ENCODE data around the gene LAMA2.

Gene LAMA2

DNA sequence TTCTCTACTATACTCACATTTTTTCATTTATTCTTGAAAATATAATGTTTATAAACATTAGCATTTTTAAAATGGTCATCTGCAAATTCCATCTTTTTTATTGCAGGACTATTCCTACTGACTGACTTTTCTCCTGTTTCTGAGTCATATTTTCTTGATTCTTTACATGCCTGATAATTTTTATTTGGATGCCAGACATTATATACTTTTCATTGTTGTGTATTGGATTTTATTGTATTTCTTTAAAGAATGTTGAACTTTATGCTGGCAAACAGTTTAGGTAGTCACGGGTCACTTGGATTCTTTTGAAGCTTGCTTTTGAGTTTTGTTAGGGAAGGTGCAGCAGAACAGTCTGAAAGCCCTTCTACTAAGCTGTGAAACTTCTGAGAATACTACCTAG, 423.9 kb downstream of the LAMA2 start:
- no peaks in the 10 kb centered on the region for H3K9me3 Mint-ChIP-seq
- ATAC-seq (no peak), DNase-seq (ENCODE audit: low spot score in 2 of 2) (no peak)
- no peak overlapping the region for H3K27ac Mint-ChIP-seq
- no peak overlapping the region for H3K4me3 Mint-ChIP-seq
- no peaks in the 10 kb centered on the region for H3K36me3 Mint-ChIP-seq
- H3K4me1 Mint-ChIP-seq = no peaks in the 10 kb centered on the region

- no peaks in the 10 kb centered on the region for H3K36me3 Mint-ChIP-seq
- no peak for DNase-seq (ENCODE audit: low spot score in 2 of 2)
- no peaks in the 10 kb centered on the region for H3K9me3 Mint-ChIP-seq
- ATAC-seq = no peak
- H3K4me3 Mint-ChIP-seq = no peak overlapping the region
- no peak overlapping the region for H3K27ac Mint-ChIP-seq
- no peaks in the 10 kb centered on the region for H3K4me1 Mint-ChIP-seq
Observed at GRCh38 chr6:129307845-129308244, 424.9 kb downstream of the LAMA2 start.

DNA sequence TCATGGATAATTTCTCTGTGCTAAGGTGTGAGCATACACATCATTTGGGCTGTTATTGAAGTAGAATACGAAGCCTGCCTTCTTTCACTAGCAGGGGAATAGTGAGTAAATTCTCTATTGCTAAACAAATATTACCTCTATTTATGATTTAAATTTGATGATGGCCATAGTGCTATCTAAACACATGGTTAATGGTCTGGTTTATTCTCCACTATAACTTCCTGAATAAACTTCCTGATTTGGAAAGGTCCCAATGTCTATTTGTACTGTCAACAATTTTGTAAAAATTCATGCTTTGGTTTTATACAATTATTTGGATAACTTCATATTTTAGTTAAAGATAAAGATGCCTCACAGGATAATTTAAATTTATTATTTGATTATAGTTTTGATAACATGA, 426.2 kb downstream of the LAMA2 start:
- DNase-seq (ENCODE audit: low spot score in 2 of 2) = no peak
- Mint-ChIP-seq H3K27ac (no peak overlapping the region), H3K9me3 (no peaks in the 10 kb centered on the region), H3K4me1 (no peaks in the 10 kb centered on the region), H3K36me3 (no peaks in the 10 kb centered on the region), H3K4me3 (no peak overlapping the region)
- ATAC-seq = no peak

DNA sequence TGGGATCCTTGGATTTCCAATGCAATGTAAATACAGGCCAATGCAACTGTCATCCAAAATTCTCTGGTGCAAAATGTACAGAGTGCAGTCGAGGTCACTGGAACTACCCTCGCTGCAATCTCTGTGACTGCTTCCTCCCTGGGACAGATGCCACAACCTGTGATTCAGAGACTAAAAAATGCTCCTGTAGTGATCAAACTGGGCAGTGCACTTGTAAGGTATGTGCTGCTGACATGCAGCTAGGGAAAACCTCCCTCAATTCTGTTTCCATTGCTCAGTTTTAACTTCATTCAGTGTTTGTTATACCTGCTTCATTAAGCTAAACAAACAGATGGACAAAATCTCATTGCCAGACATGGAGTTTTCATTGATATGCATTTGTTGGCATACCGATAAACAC, 429.9 kb downstream of the LAMA2 start:
- no peak for DNase-seq (ENCODE audit: low spot score in 2 of 2)
- H3K4me3 Mint-ChIP-seq = no peak overlapping the region
- ATAC-seq = no peak
- no peaks in the 10 kb centered on the region for H3K36me3 Mint-ChIP-seq
- H3K27ac Mint-ChIP-seq = no peak overlapping the region
- no peaks in the 10 kb centered on the region for H3K4me1 Mint-ChIP-seq
- H3K9me3 Mint-ChIP-seq = no peaks in the 10 kb centered on the region

DNA sequence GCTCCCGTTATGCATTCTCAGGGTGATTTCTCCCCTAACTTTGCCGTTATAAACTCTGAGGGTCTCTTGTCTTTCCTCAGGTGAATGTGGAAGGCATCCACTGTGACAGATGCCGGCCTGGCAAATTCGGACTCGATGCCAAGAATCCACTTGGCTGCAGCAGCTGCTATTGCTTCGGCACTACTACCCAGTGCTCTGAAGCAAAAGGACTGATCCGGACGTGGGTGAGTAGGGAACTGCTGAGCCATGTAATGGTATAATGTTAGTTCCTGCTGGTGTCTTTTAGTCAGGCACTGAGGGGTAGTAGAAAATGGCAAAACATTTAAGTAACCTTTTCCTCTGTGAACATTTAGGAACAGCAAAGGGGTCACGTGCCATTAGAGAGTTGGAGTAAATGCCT, 431.6 kb downstream of the LAMA2 start:
- no peak for DNase-seq (ENCODE audit: low spot score in 2 of 2)
- no peak overlapping the region for H3K4me3 Mint-ChIP-seq
- no peak for ATAC-seq

DNA sequence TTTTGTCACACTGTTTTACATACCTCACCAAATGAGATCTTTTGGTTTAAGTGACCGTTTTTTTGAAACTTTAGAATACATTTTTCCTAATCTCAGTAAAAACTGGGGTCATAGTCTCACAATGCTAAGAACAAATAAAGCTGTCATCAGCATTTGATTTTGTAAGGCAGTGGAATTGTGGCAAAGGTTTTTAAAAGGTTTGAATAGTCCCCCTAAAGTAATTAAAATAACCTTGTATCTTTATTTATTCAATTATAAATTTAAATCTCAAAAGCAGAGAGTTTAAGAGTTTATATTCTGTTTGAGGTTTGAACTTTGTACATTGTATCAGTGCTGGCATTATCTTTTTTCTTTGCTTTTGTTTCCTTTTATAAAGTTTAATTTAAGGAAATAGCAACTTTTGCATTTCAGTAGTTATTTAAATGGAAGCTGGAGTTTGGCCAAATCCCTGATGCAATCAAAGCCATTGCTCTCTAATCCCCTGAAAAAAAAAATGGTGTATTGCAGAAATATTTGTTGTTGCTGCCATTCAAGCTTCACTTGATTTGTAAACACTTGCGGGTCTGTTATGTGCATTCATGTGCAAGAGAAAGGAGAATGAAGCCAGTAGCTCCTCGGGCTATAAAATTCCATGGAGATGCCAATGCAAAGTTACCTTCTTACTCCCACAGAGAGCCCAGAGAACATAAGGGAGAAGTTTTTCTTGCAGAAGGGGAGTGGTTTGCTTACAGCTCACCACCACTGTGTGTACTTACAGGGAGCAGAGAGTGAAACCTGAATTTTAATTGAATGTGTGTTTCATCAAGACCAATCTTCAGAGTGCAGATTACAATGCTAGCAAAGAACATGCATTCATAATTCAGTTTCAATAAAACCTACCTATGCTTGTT, 435.2 kb downstream of the LAMA2 start:
- Mint-ChIP-seq H3K36me3 (no peaks in the 10 kb centered on the region), H3K4me3 (no peak overlapping the region), H3K4me1 (no peaks in the 10 kb centered on the region)

More for the DNA sequence above, 431.6 kb downstream of the LAMA2 start:
- Mint-ChIP-seq H3K36me3 (no peaks in the 10 kb centered on the region), H3K9me3 (no peaks in the 10 kb centered on the region), H3K4me1 (no peaks in the 10 kb centered on the region), H3K27ac (no peak overlapping the region)

GRCh38 chr6:129320892-129321291, 438.0 kb downstream of the LAMA2 start:
- no peak overlapping the region for H3K27ac Mint-ChIP-seq
- no peaks in the 10 kb centered on the region for H3K9me3 Mint-ChIP-seq
- no peak overlapping the region for H3K4me3 Mint-ChIP-seq
- H3K36me3 Mint-ChIP-seq = no peaks in the 10 kb centered on the region
- ATAC-seq = no peak
- H3K4me1 Mint-ChIP-seq = no peaks in the 10 kb centered on the region
- DNase-seq (ENCODE audit: low spot score in 2 of 2) = no peak

More for the DNA sequence above, 435.2 kb downstream of the LAMA2 start:
- DNase-seq (ENCODE audit: low spot score in 2 of 2) (no peak), ATAC-seq (no peak)
- Mint-ChIP-seq H3K9me3 (no peaks in the 10 kb centered on the region), H3K27ac (no peak overlapping the region)

GRCh38 chr6:129321303-129321702, 438.4 kb downstream of the LAMA2 start:
- Mint-ChIP-seq H3K4me1 (no peaks in the 10 kb centered on the region), H3K4me3 (no peak overlapping the region), H3K27ac (no peak overlapping the region), H3K36me3 (no peaks in the 10 kb centered on the region), H3K9me3 (no peaks in the 10 kb centered on the region)
- ATAC-seq (no peak), DNase-seq (ENCODE audit: low spot score in 2 of 2) (no peak)

- no peaks in the 10 kb centered on the region for H3K4me1 Mint-ChIP-seq
- no peaks in the 10 kb centered on the region for H3K9me3 Mint-ChIP-seq
- H3K4me3 Mint-ChIP-seq = no peak overlapping the region
- ATAC-seq = no peak
- no peak for DNase-seq (ENCODE audit: low spot score in 2 of 2)
- H3K36me3 Mint-ChIP-seq = no peaks in the 10 kb centered on the region
- no peak overlapping the region for H3K27ac Mint-ChIP-seq
Observed at GRCh38 chr6:129324345-129324744, 441.4 kb downstream of the LAMA2 start.

GRCh38 chr6:129329678-129330077, 446.7 kb downstream of the LAMA2 start:
- ATAC-seq = no peak
- Mint-ChIP-seq H3K9me3 (no peaks in the 10 kb centered on the region), H3K4me1 (no peaks in the 10 kb centered on the region), H3K27ac (no peak overlapping the region), H3K4me3 (no peak overlapping the region), H3K36me3 (no peaks in the 10 kb centered on the region)
- no peak for DNase-seq (ENCODE audit: low spot score in 2 of 2)

- no peak overlapping the region for H3K4me3 Mint-ChIP-seq
- H3K9me3 Mint-ChIP-seq = no peaks in the 10 kb centered on the region
- ATAC-seq = no peak
- no peak for DNase-seq (ENCODE audit: low spot score in 2 of 2)
- H3K27ac Mint-ChIP-seq = no peak overlapping the region
- no peaks in the 10 kb centered on the region for H3K4me1 Mint-ChIP-seq
- H3K36me3 Mint-ChIP-seq = no peaks in the 10 kb centered on the region
Observed at GRCh38 chr6:129331450-129332138, 448.7 kb downstream of the LAMA2 start.

DNA sequence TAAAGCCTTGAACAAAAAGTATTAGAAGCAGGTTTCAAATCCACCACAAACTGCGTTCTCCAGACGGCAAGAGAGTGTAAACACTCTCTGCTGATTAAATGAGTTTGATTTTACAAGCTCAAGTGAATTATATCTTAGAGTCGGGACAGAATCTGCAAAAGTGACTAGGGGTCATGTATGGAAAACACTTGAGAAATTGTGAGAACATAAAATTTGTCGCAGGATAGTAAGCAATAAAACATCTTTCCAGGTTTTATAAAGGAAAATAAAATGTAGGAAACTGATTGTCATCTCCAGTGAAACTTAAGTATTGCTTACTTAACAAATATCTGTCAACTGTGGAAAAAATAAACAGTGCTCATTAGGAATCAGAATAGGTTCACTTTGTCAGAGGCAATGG, 452.9 kb downstream of the LAMA2 start:
- no peak for ATAC-seq

DNA sequence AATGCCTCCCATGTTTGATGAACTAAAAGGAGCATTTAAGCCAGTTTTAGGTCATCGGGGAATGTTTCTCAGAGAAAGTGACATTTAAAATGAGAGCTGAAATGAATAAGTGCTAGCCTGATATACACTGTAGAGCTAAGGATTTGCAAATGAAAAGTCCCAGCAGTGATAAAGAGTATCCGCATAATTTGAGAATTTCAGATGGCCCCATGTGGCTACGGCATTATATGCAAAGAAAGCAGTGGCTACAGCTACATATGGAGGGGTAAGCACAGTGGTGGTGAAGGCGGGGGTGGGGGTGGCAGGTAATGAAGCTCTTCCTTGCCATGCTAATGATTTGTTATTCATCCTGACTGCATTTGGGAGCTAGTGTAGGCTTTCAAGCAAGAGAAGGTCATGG, 455.7 kb downstream of the LAMA2 start:
- Mint-ChIP-seq H3K4me1 (no peaks in the 10 kb centered on the region), H3K9me3 (peaks cover 3% of the 10 kb centered on the region), H3K36me3 (no peaks in the 10 kb centered on the region), H3K27ac (no peak overlapping the region), H3K4me3 (no peak overlapping the region)
- ATAC-seq = no peak
- DNase-seq (ENCODE audit: low spot score in 2 of 2) = no peak

More for the DNA sequence above, 452.9 kb downstream of the LAMA2 start:
- H3K36me3 Mint-ChIP-seq = no peaks in the 10 kb centered on the region
- DNase-seq (ENCODE audit: low spot score in 2 of 2) = no peak
- peaks cover 3% of the 10 kb centered on the region for H3K9me3 Mint-ChIP-seq
- no peaks in the 10 kb centered on the region for H3K4me1 Mint-ChIP-seq
- H3K4me3 Mint-ChIP-seq = no peak overlapping the region
- no peak overlapping the region for H3K27ac Mint-ChIP-seq

GRCh38 chr6:129340983-129341382, 458.0 kb downstream of the LAMA2 start:
- Mint-ChIP-seq H3K27ac (no peak overlapping the region), H3K36me3 (no peaks in the 10 kb centered on the region), H3K9me3 (peaks cover 7% of the 10 kb centered on the region), H3K4me3 (no peak overlapping the region), H3K4me1 (no peaks in the 10 kb centered on the region)
- ATAC-seq (no peak), DNase-seq (ENCODE audit: low spot score in 2 of 2) (no peak)

DNA sequence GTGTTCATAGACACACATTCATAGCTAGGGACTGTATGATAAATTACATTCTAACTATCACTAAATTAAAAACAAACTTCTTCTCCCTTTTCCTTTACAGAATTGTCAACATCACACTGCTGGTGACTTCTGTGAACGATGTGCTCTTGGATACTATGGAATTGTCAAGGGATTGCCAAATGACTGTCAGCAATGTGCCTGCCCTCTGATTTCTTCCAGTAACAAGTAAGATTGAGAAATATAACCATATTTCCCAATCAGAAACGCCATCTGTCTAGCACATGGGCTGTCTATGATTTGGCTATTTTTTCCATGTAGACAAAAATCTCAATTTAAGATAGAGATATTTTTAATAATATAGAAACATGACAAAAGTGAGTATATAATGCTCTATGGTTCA, 459.3 kb downstream of the LAMA2 start:
- no peak overlapping the region for H3K4me3 Mint-ChIP-seq
- H3K27ac Mint-ChIP-seq = no peak overlapping the region
- peaks cover 7% of the 10 kb centered on the region for H3K9me3 Mint-ChIP-seq
- no peaks in the 10 kb centered on the region for H3K36me3 Mint-ChIP-seq
- no peaks in the 10 kb centered on the region for H3K4me1 Mint-ChIP-seq
- ATAC-seq = no peak
- DNase-seq (ENCODE audit: low spot score in 2 of 2) = no peak

DNA sequence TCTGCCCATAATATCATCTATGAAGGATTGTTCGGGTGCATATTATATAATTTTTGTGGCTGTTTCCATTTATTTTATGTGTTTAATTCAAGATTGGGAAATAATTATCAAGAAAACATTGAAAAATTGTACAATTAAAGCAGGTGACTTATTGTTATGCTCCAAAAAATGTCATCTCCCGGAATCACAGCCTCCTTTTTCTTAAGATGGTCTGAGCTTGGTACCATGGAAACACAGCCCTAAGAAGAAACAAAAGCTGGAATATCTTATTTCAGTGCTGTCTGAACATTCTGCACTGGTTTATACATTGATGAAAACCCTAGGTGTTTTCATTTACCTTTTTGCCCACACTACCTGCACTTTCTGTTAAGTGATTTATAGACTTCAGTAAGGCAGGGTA, 459.9 kb downstream of the LAMA2 start:
- Mint-ChIP-seq H3K27ac (no peak overlapping the region), H3K4me1 (no peaks in the 10 kb centered on the region), H3K9me3 (peaks cover 7% of the 10 kb centered on the region), H3K4me3 (no peak overlapping the region), H3K36me3 (no peaks in the 10 kb centered on the region)
- DNase-seq (ENCODE audit: low spot score in 2 of 2) (no peak), ATAC-seq (no peak)

Data from stimulated activated effector memory CD8-positive, alpha-beta T cell treated with anti-CD3 and anti-CD28 coated beads, Interleukin-12 subunit alpha, Interleukin-12 subunit beta, amount 100 ng/mL, for 72 hours (primary cell).